Neural progenitor cell (in vitro differentiated cells): Measurements from ENCODE around the gene ACLY. TPM values are rescaled to one million over a fixed set of nuclear protein-coding genes. Genes with fewer than 3 reads are reported as not detected.

Experiments
- DNase-seq: peaks from one replicate; pipeline ENCODE4 v3.0.0-alpha.2; 2016; ENCODE audit warnings: low spot score
- H2AFZ ChIP-seq: fragments of 200-600 bp; sonication (generic); replicated peaks from 2 replicates; pipeline ENCODE4 v1.6.1; 2016; ENCODE audit warnings: antibody characterized with exemption
- H3F3A ChIP-seq: fragments of 200-600 bp; sonication (generic); 2 replicates; pipeline ENCODE4 v1.6.1; 2016; ENCODE audit warnings: antibody characterized with exemption, low read depth
- H3K27ac ChIP-seq: fragments of 200-600 bp; sonication (generic); 2 replicates; pipeline ENCODE4 v1.5.1; 2016; ENCODE audit warnings: mild to moderate bottlenecking
- H3K27me3 ChIP-seq: fragments of 200-600 bp; sonication (generic); 2 replicates; pipeline ENCODE4 v1.6.1; 2016; ENCODE audit warnings: mild to moderate bottlenecking, moderate library complexity
- H3K36me3 ChIP-seq: fragments of 200-600 bp; sonication (generic); 2 replicates; pipeline ENCODE4 v1.5.1; 2016
- H3K4me1 ChIP-seq: fragments of 200-600 bp; sonication (generic); 2 replicates; pipeline ENCODE4 v1.6.1; 2016; ENCODE audit warnings: mixed run types
- H3K4me2 ChIP-seq: fragments of 200-600 bp; sonication (generic); 2 replicates; pipeline ENCODE4 v1.6.1; 2016
- H3K4me3 ChIP-seq: fragments of 200-600 bp; sonication (generic); 2 replicates; pipeline ENCODE4 v1.5.1; 2016
- H3K79me2 ChIP-seq: fragments of 200-600 bp; sonication (generic); 2 replicates; pipeline ENCODE4 v1.6.1; 2016; ENCODE audit warnings: low read depth
- H3K9ac ChIP-seq: fragments of 200-600 bp; sonication (generic); 2 replicates; pipeline ENCODE4 v1.6.1; 2016
- H3K9me3 ChIP-seq: fragments of 200-600 bp; sonication (generic); 2 replicates; pipeline ENCODE4 v1.5.1; 2016; ENCODE audit warnings: low read depth
- H4K20me1 ChIP-seq: fragments of 200-600 bp; sonication (generic); 2 replicates; pipeline ENCODE4 v1.6.1; 2016; ENCODE audit warnings: low read depth
- H3K27ac Mint-ChIP-seq: 3 replicates; pipeline ENCODE4 v1.8.0; 2021; ENCODE audit warnings: mixed read lengths
- H3K27me3 Mint-ChIP-seq: 2 replicates; pipeline ENCODE4 v1.8.0; 2022; ENCODE audit warnings: low read depth, mild to moderate bottlenecking, inconsistent platforms, moderate library complexity, mixed read lengths; ENCODE audit not compliant: insufficient read depth
- H3K36me3 Mint-ChIP-seq: 3 replicates; pipeline ENCODE4 v1.8.0; 2021; ENCODE audit warnings: mixed read lengths
- H3K4me1 Mint-ChIP-seq: 3 replicates; pipeline ENCODE4 v1.8.0; 2021; ENCODE audit warnings: mixed read lengths
- H3K4me3 Mint-ChIP-seq: 3 replicates; pipeline ENCODE4 v1.8.0; 2021; ENCODE audit warnings: mild to moderate bottlenecking, moderate library complexity, mixed read lengths
- H3K9me3 Mint-ChIP-seq: 3 replicates; pipeline ENCODE4 v1.8.0; 2020; ENCODE audit warnings: mixed read lengths
- CTCF ChIP-seq: fragments of 200-600 bp; sonication (generic); IDR thresholded peaks from 2 replicates; pipeline ENCODE4 v1.5.1; 2017; ENCODE audit warnings: antibody characterized with exemption, mild to moderate bottlenecking
- EZH2 ChIP-seq: fragments of 200-600 bp; sonication (generic); IDR thresholded peaks from 2 replicates; pipeline ENCODE4 v1.6.1; 2017; ENCODE audit warnings: antibody characterized with exemption, mild to moderate bottlenecking, moderate library complexity
- EZH2phosphoT487 ChIP-seq: fragments of 200-600 bp; sonication (generic); IDR thresholded peaks from 2 replicates; pipeline ENCODE4 v1.6.1; 2017; ENCODE audit warnings: antibody characterized with exemption
- total RNA-seq: library from RNA; depleted of rRNA; stranded (reverse); fragments of >200 nt; gene quantifications from 2 replicates; pipeline ENCODE4 v1.2.3, GENCODE V29; 2015; ENCODE audit warnings: low replicate concordance

ACLY gene
- total RNA-seq, 1 donor from 2014 or later: 221 TPM

GRCh38 chr17:41919840-41920579 is 1.3 kb upstream of the ACLY start:
- Histone ChIP-seq H3K9ac (no peak overlapping the region), H3F3A (peaks cover 22% of the 10 kb centered on the region), H3K27ac (peak overlapping the region; percentile 87), H4K20me1 (peaks cover 32% of the 10 kb centered on the region), H3K27me3 (no peaks in the 10 kb centered on the region), H2AFZ (peak overlapping the region; percentile 17), H3K4me2 (peak overlapping the region; percentile 76), H3K79me2 (peaks cover 38% of the 10 kb centered on the region), H3K9me3 (no peaks in the 10 kb centered on the region), H3K4me3 (peak overlapping the region; percentile 94), H3K36me3 (no peaks in the 10 kb centered on the region), H3K4me1 (peaks cover 35% of the 10 kb centered on the region)
- Mint-ChIP-seq H3K4me1 (peaks cover 39% of the 10 kb centered on the region), H3K36me3 (peaks cover 1% of the 10 kb centered on the region), H3K4me3 (peak overlapping the region; percentile 92), H3K27ac (peak overlapping the region; percentile 62), H3K9me3 (no peaks in the 10 kb centered on the region), H3K27me3 (no peaks in the 10 kb centered on the region)
- TF ChIP-seq EZH2phosphoT487: no peak
- DNase-seq: no peak

GRCh38 chr17:41919165-41919817 is 540 bp upstream of the ACLY start:
- Histone ChIP-seq H3K27me3 (no peaks in the 10 kb centered on the region), H4K20me1 (peaks cover 40% of the 10 kb centered on the region), H3K4me1 (peaks cover 43% of the 10 kb centered on the region), H3K4me3 (peak overlapping the region; percentile 94), H3K36me3 (no peaks in the 10 kb centered on the region), H3K9me3 (no peaks in the 10 kb centered on the region), H3K9ac (no peak overlapping the region), H2AFZ (peak overlapping the region; percentile 17), H3K27ac (peak overlapping the region; percentile 87), H3F3A (peaks cover 22% of the 10 kb centered on the region), H3K4me2 (peak overlapping the region; percentile 76), H3K79me2 (peaks cover 45% of the 10 kb centered on the region)
- no peaks in the 10 kb centered on the region for H3K9me3 Mint-ChIP-seq
- peak overlapping the region; percentile 69 for H3K27ac Mint-ChIP-seq
- H3K4me3 Mint-ChIP-seq: peak overlapping the region; percentile 92
- H3K4me1 Mint-ChIP-seq: peaks cover 46% of the 10 kb centered on the region
- peak; percentile 85 for DNase-seq
- H3K36me3 Mint-ChIP-seq: peaks cover 6% of the 10 kb centered on the region
- TF ChIP-seq EZH2 (no peak), EZH2phosphoT487 (no peak), CTCF (no peak)
- no peaks in the 10 kb centered on the region for H3K27me3 Mint-ChIP-seq

- H3K9me3 Mint-ChIP-seq: no peaks in the 10 kb centered on the region
- peak overlapping the region; percentile 17 for H3K27ac Mint-ChIP-seq
- Histone ChIP-seq H3K4me2 (peak overlapping the region; percentile 91), H3K79me2 (peaks cover 60% of the 10 kb centered on the region), H3K36me3 (no peaks in the 10 kb centered on the region), H3K4me1 (peaks cover 48% of the 10 kb centered on the region), H3K9ac (peak overlapping the region; percentile 78), H3K27me3 (no peaks in the 10 kb centered on the region), H4K20me1 (peaks cover 54% of the 10 kb centered on the region), H3K4me3 (peak overlapping the region; percentile 94), H3K9me3 (no peaks in the 10 kb centered on the region), H3K27ac (no peak overlapping the region), H2AFZ (no peak overlapping the region), H3F3A (peaks cover 22% of the 10 kb centered on the region)
- H3K27me3 Mint-ChIP-seq: peaks cover 2% of the 10 kb centered on the region
- H3K4me3 Mint-ChIP-seq: peak overlapping the region; percentile 92
- DNase-seq: peak; percentile 54
- peaks cover 46% of the 10 kb centered on the region for H3K4me1 Mint-ChIP-seq
- H3K36me3 Mint-ChIP-seq: peaks cover 13% of the 10 kb centered on the region
- TF ChIP-seq EZH2 (no peak), EZH2phosphoT487 (no peak), CTCF (no peak)
Measured at GRCh38 chr17:41917679-41918313, 955 bp downstream of the ACLY start.
